GM18870 (cell line): ENCODE measurements around the gene CSNK1D.

Experiments used
- ATAC-seq: cut with Tn5 transposase; IDR thresholded peaks from one replicate; pipeline ENCODE4 v1.9.1; 2021; ENCODE audit warnings: moderate library complexity; ENCODE audit not compliant: unreplicated experiment

The CSNK1D gene

GRCh38 chr17:82253179-82253544, 20.3 kb downstream of the CSNK1D start:
- ATAC-seq: no peak

GRCh38 chr17:82252511-82253178, 20.9 kb downstream of the CSNK1D start:
- ATAC-seq: no peak

- ATAC-seq: no peak
These were observed 22.5 kb downstream of the CSNK1D start for GRCh38 chr17:82250868-82251500.

GRCh38 chr17:82249896-82250581, 23.5 kb downstream of the CSNK1D start:
- no peak for ATAC-seq

DNA sequence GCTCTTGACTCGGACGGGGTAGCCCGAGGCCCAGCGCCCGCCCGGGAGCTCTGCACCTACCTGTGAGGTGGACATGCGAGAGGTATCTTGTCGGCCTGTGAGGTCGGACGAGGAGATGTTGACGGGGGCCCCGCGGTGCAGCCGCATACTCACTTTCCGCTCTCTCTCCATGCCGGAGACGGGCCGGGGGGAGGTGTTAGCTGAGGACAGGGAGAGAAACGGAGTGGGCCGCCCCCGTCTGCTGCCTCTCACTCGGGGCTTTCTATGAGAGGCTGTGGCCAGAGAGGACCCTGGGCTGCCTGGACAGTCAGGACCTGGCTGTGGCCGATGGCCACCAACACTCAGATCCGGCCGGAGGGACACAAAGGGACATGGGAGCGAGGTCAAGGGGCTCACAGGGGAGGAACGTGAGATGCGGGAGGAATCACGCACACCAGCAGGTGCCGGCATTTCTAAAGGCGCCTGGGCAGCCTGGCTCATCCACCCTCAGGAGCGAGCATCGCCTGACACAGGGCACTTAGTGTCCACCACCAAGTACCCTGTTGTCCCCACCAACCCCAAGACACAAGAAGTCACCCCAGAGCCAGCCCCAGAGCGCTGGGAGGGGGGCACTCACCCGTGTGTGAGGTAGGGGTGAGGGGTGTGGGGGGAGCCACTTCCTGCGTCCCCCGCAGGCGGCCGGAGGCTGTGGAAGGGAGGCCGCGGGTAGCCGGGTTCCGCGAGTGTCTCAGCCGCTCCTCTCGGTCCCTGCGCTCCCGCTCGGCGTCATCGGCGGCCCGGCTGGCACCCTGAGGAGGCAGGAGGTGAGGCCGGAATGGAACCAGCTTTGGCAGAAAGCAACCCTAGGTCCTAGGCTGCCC, 24.5 kb downstream of the CSNK1D start:
- no peak for ATAC-seq

DNA sequence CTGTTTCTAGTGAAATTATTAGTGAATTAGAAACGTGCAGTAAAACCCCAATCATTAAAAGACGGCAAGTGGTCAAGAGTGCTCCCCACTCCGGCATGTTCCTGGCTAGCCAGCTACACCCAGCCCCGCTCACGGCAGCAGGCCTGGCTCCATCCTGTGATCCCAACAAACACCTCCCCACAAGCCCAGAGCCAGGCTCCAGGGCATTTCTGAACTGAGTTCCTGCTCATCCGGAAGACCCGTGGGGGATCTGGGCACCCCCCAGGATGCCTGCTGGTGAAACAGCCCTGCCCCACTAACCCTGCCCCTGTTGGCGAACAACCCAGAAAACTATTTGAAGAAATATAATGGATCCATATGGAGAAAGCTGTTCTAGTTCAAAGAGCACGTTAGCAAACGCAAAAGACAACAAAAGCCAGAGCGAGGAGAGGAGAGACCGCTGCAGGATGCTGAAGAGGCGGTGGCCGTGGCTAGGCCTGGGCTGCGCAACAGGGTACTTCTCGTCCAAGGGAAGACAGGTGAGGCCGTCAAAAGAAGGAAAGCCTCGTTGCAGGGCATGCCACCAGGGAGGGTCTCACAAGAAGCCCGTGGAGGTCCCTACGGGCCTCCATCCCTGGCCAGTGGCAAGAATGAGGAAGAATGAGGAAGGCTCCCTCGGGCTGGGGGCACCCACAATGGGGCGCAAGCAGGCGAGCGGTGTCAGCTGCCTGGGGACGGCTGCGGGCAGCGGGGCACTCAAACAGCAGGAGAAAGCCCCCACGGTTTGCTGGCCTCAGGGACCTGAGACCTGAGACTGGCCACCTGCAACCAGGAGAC, 25.4 kb downstream of the CSNK1D start:
- no peak for ATAC-seq

DNA sequence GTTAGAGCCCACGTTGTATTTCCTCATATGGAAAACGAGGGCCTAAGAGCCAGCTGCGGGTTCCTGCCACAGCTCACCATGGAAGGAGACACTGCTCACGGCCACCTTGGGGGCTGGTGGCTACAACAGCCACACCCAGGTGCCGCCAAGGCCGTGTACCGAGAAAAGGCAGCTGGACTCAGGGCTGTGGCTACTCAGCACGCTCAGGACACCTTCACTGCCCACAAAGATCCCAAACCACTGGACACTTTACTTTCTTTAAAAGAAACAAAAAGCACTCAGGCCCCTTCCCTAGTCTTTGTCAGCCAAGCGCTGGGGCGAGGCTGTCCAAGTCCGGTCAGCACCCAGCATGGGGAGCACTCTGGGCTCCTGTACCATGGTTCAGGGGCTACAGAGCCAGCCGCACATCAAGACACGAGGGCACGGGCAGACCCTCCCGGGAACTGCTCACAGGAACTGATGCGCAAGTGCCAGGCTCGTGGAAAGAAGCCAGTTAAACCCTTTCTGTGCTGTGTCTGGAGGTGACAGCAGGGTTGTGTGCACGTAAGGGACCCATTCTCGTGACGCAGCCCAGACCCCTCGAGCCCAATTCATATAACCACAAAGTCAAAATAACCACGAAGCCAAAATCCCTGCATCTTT, 26.2 kb downstream of the CSNK1D start:
- no peak for ATAC-seq

- no peak for ATAC-seq
These were observed 26.9 kb downstream of the CSNK1D start for GRCh38 chr17:82246365-82247181.

DNA sequence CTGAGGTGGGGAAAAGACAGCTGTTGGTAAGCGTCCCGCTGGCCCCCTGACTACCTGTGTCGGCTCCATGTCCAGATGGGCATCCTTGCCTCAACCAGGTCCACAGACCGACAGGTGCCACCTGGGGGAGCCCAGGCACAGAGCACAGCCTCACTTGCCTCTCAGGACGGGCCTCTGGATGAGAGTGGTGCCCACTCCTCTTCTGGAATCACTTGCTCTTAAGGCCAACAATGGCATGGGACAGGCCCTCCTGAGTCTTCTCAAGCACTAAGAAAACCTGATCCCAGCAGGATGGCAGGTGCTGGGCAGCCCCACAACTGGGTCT, 27.5 kb downstream of the CSNK1D start:
- no peak for ATAC-seq

GRCh38 chr17:82245134-82246039, 28.1 kb downstream of the CSNK1D start:
- ATAC-seq: no peak

DNA sequence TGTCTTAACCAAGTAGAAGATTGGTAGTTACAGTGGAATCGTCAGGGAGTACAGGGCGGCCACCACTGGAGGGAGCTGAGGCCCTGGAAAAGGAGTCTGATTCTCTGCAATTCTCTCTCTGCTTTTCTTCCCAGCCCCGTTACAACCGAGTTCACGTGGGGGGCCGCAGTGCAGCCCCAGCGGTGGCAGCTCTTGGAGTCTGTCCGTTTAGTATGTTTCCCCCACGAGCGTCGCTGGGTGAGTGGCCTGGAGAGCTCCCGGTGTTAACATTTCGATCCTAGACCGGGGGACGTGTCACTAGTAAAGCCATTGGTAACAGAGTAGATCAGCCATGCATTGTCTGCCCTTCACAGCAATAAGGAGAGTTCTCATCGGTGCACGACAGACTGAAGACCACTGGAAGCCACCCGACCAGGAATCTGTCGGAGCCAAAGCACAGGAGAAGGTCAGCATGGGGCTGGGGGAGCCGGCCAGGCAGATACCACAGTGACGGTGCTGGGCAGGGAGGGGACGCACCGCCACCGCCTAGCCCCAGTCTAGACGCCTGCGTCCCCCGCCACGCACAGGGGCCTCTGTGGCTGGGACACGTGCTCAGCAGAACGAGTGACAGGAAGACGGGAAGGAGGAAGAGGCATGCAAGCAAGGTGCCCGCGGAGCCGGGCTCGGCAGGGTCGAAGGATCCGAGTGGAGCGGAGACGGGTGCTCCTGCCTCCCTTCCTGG, 28.9 kb downstream of the CSNK1D start:
- no peak for ATAC-seq

DNA sequence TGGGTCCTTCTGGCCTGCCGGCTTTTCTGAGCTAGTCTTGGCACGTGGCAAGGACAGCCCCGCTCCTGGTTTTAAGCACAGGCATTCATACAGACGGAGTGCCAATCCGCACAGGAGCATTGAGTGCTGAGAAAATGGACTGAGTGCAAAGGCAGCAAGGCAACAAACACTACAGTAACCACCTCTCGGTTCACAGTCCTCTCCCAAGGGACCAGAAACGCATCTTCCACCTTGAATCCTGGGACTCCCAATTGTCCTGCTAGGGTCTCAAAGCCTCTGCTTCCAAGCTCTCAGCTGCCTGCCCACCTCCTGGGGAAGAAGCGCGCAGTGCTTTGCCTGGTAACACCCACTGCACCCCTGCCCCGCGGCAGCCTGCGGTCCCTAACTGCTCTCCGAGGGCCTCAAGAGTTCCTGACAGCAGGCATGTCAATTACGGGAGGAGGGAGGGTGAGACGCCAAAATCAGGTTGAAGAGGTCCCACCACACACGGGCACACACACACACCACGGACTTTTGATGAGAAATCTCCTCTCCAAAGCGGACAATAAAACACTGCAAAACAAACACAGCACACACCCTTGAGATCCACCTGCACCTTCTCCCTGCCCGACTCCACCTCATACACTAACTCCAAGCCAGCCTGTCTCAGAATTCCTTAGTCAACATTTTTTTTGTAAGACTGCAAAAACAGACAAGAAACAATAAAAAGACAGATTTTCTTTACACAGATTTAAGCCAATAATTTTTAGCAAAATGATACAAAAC, 29.7 kb downstream of the CSNK1D start:
- no peak for ATAC-seq

GRCh38 chr17:82242977-82243647, 30.4 kb downstream of the CSNK1D start:
- no peak for ATAC-seq

GRCh38 chr17:82242698-82242976, 30.9 kb downstream of the CSNK1D start:
- no peak for ATAC-seq

GRCh38 chr17:82241926-82242697, 31.4 kb downstream of the CSNK1D start:
- no peak for ATAC-seq
